HG03354 (cell line): ENCODE measurements around the gene G6PC3.

ENCODE experiments used
- ATAC-seq: cut with Tn5 transposase; IDR thresholded peaks from one replicate; pipeline ENCODE4 v1.9.1; 2021; ENCODE audit warnings: mild to moderate bottlenecking; ENCODE audit not compliant: unreplicated experiment, poor library complexity, severe bottlenecking

G6PC3 gene

GRCh38 chr17:44079877-44080821, 9.6 kb downstream of the G6PC3 start:
- ATAC-seq: no peak

DNA sequence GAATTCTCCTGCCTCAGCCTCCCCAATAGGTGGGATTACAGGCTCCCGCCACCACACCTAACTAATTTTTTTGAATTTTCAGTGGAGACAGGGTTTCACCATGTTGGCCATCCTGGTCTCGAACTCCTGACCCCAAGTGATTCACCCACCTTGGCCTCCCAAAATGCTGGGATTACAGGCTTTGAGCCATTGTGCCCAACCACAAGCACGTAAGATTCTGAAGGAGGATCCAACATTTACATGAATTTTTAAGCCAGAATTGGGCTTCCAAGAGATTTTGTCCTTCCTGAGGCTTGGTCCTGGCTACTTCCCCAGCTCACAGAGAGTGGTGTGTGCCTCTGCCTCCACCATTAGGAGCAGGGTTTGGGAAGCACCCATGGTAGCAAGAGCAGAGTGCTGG, 11.1 kb downstream of the G6PC3 start:
- ATAC-seq: no peak

GRCh38 chr17:44082256-44082927, 11.9 kb downstream of the G6PC3 start:
- no peak for ATAC-seq

DNA sequence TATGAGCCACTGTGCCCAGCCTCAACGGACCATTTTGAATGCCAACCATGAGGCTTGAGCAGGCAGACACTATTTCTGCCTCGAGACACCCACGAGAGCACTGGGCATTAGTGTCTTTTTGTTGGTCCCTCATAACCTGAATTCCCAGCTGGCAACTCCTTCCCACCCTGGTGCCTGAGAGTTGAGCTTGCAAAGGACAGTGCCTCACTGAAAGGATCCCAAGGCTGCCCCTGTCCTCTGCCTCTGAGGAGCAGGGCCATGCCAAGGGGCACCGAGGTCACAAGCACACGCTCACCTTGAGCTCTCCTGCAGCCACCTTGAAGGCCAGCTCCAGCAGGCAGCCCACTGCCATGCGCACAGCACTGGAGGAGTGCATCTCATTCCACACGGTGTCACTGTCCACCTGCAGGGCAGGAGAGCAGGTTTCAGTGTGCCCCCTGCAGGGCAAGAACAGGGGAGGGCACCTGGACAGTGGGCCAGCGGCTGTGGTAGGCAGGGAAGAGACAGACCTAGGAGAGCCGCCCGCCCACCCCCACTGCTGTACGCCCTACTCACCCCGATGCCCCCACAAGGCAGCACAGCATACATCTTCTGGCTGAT, 12.8 kb downstream of the G6PC3 start:
- no peak for ATAC-seq

DNA sequence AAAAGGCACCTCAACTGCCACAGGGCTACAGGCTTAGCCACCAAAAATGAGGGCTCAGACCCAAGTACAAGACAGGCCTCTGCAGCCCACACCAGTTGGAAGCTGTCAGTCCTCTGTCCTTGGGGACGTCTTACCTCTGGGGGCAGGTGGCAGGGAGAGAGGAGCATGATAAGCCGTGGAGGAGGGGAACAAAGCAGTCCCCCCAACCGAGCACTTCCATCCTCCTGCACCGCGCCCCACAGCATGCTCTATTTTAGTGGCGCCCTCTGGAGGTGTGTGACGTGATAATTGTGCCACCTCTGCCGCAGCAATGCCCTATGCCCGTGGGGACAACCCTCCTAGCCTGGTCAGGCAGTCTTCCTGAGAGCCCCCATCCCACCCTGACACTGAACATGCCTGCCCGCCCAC, 13.6 kb downstream of the G6PC3 start:
- no peak for ATAC-seq

DNA sequence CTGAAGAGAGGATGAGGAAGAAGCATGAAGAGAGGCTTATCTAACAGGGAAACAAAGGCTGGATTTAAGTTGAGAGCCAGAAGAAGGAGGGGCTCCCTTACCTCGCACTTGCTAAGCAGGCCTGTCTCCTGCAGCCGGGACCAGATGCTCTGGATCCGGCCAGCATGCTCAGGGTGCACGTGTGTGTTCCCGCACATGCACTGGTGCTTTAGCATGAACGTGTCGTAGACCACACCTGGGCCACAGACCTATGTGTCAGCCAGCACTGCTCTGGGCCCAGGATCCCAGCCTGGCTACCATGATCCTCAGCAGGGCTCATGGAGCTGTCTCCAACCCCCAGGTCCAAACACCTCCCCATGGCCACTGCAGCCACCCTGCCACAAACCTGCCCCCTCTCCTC, 14.4 kb downstream of the G6PC3 start:
- no peak for ATAC-seq

- ATAC-seq: no peak
Observed at GRCh38 chr17:44085908-44086307, 15.4 kb downstream of the G6PC3 start.

- no peak for ATAC-seq
Observed at GRCh38 chr17:44086364-44087311, 16.1 kb downstream of the G6PC3 start.

DNA sequence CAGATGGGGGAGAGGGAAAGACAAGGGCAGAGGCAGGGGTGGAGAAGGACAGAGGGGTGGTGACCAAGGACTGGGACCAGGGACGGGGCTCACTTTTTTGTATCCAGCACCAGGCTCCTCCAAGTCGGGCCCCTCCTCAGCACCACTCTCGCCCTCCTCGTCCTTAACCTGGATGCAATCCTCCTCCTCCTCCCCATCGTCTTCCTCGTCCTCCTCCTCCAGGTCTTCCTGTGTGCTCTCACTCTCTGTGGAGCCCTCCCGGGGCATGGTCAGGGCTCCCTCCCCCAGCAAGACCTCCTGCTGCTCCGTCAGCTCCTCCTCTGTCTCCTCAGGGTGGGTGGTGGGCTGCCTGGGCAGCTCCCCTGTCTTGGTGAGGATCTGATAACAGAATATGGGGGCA, 16.8 kb downstream of the G6PC3 start:
- no peak for ATAC-seq

DNA sequence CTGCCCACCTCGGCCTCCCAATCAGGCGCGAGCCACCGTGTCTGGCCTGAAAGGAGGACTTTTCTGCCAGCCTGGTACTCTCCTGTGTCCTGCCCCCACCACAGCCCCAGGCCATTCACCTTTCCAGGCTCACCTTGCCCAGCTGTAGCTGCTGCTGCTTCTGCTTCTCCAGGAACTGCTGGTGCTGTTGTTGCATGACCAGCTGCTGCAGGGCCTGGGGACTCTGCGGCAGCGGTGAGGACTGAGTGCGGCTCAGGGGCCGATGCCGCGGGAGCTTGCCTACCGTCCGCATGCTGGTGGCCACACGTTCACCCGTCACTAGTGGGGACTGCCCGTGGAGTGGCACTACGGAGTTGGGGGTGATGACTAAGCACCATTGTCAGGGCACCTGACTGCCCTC, 17.7 kb downstream of the G6PC3 start:
- no peak for ATAC-seq

GRCh38 chr17:44091200-44091997, 20.9 kb downstream of the G6PC3 start:
- no peak for ATAC-seq

DNA sequence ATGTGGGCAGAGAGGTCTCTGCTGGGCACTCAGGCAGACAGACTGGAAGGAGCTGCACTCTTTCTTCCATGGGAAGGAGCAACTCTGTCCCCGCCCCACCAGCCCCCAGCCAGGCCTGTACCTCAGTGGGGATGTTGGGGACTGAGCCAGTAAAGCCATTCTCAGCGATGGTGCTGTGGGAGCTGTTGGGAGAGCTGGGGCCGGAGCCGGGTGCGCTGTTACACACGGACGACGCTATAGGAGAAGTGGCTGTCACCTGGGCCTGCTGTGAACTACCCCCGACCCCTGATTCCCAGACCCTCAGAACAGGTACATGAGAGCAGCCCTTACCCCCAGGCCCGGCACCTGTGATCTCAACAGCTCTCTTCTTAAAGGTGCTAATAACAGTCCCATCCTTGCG, 21.5 kb downstream of the G6PC3 start:
- no peak for ATAC-seq

GRCh38 chr17:44093231-44093900, 22.8 kb downstream of the G6PC3 start:
- no peak for ATAC-seq

DNA sequence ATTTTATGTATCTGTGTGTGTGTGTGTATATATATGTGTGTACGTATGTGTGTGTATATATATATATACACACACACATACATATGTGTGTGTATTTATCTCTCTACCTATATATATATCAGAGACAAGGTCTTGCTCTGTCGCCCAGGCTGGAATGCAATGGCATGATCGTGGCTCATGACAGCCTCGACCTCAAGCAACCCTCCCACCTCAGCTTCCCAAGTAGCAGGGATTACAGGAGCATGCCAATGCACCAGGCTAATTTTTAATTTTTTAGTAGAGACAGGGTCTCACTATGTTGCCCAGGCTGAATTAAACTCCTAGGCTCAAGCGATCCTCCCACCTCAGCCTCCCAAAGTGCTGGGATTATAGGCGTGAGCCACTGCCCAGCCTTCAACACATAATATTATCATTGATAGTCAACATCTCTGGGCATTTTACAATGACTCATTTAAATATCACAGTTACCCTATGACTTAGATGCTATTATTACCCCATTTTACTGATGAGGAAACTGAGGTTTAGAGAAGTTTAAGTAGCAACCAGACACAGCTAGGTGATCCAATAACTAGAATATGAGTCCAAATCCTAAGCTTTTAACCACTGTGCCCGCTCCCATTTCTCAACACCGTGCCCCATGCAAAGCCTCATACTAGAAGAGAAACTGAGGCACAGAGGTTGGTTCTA, 24.3 kb downstream of the G6PC3 start:
- no peak for ATAC-seq

- no peak for ATAC-seq
Observed at GRCh38 chr17:44095388-44095646, 24.8 kb downstream of the G6PC3 start.

GRCh38 chr17:44095647-44096496, 25.3 kb downstream of the G6PC3 start:
- ATAC-seq: peak; percentile 66
